OCI-LY1 (cell line): ENCODE data around the gene HSF5.

Experiments
- H2AFZ ChIP-seq: fragments of 200-600 bp; sonication (generic), shearing (Covaris generic); 2 replicates; pipeline ENCODE4 v1.6.0; 2014; ENCODE audit warnings: antibody characterized with exemption, mild to moderate bottlenecking, low read length
- H3F3A ChIP-seq: fragments of 200-600 bp; sonication (generic), shearing (Covaris generic); 2 replicates; pipeline ENCODE4 v1.6.0; 2014; ENCODE audit warnings: mild to moderate bottlenecking, antibody characterized with exemption, low read length, moderate library complexity; ENCODE audit not compliant: insufficient read depth
- H3K27ac ChIP-seq: fragments of 200-600 bp; sonication (generic); 2 replicates; pipeline ENCODE4 v1.5.1; 2014; ENCODE audit warnings: low read length, mixed run types, mild to moderate bottlenecking, low read depth; ENCODE audit not compliant: poor library complexity, severe bottlenecking
- H3K27me3 ChIP-seq: fragments of 200-600 bp; sonication (generic); 2 replicates; pipeline ENCODE4 v1.6.0; 2014; ENCODE audit warnings: antibody characterized with exemption, mild to moderate bottlenecking, low read length, moderate library complexity; ENCODE audit not compliant: insufficient read depth
- H3K36me3 ChIP-seq: fragments of 200-600 bp; sonication (generic); 2 replicates; pipeline ENCODE4 v1.6.1; 2014; ENCODE audit warnings: mild to moderate bottlenecking, antibody characterized with exemption, low read length, moderate library complexity, mixed read lengths; ENCODE audit not compliant: insufficient read depth
- H3K4me1 ChIP-seq: fragments of 200-600 bp; sonication (generic); 2 replicates; pipeline ENCODE4 v1.5.1; 2014; ENCODE audit warnings: mild to moderate bottlenecking, low read length, moderate library complexity; ENCODE audit not compliant: insufficient read depth, severe bottlenecking
- H3K4me2 ChIP-seq: fragments of 200-600 bp; sonication (generic), shearing (Covaris generic); 2 replicates; pipeline ENCODE4 v1.6.1; 2014; ENCODE audit warnings: low read length
- H3K4me3 ChIP-seq: fragments of 200-600 bp; sonication (generic); 2 replicates; pipeline ENCODE4 v1.5.1; 2014; ENCODE audit warnings: low read length, low read depth, mild to moderate bottlenecking, mixed read lengths; ENCODE audit not compliant: poor library complexity, severe bottlenecking
- H3K79me2 ChIP-seq: fragments of 200-600 bp; shearing (Covaris generic); 2 replicates; pipeline ENCODE4 v1.6.1; 2016; ENCODE audit warnings: mixed run types, low read length, mixed read lengths; ENCODE audit not compliant: insufficient read depth
- H3K9ac ChIP-seq: fragments of 200-600 bp; sonication (generic), shearing (Covaris generic); 2 replicates; pipeline ENCODE4 v1.6.1; 2014; ENCODE audit warnings: mild to moderate bottlenecking, low read length, mixed read lengths
- H3K9me2 ChIP-seq: fragments of 200-600 bp; sonication (generic), shearing (Covaris generic); 2 replicates; pipeline ENCODE4 v1.6.1; 2014; ENCODE audit warnings: low read depth, mild to moderate bottlenecking, low read length, mixed read lengths
- H3K9me3 ChIP-seq: fragments of 200-600 bp; shearing (Covaris generic); 2 replicates; pipeline ENCODE4 v1.6.1; 2014; ENCODE audit warnings: low read length, mixed read lengths
- H4K20me1 ChIP-seq: fragments of 200-600 bp; sonication (generic), shearing (Covaris generic); 2 replicates; pipeline ENCODE4 v1.6.0; 2016; ENCODE audit warnings: mild to moderate bottlenecking, low read length; ENCODE audit not compliant: insufficient read depth
- EZH2 ChIP-seq: fragments of 200-600 bp; sonication (generic), shearing (Covaris generic); IDR thresholded peaks from 2 replicates; pipeline ENCODE4 v1.8.0; 2017; ENCODE audit warnings: borderline replicate concordance, mixed run types, mild to moderate bottlenecking, antibody characterized with exemption, low read length, moderate library complexity, mixed read lengths
- TF ChIP-seq, protein P1 (sequence below): fragments of 200-600 bp; sonication (generic), shearing (Covaris generic); IDR thresholded peaks from 2 replicates; pipeline ENCODE4 v1.5.1; 2017; ENCODE audit warnings: mild to moderate bottlenecking, antibody characterized with exemption, low read length, moderate library complexity, mixed read lengths

HSF5 gene

DNA sequence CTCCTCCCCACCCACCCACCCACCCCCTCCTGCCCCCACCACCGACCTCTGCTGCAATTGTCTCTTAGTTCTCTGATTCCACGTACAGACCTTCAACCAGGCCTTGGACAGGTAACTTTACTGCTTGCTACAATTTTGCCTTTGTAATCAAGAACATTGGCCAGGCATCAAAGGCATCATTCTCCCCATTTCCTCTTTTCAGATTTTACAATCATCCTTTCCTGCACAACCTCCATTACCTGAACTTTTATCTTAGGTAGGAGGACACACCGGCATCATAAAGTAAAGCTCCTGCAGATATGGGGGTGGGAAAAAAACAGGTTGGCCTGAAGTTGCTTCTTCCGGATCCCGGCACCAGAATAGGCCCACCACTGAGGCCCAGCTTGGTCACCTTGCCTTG is 110.5 kb downstream of the HSF5 start:
- no peak overlapping the region for H3K27ac ChIP-seq
- TF ChIP-seq EZH2 = no peak
- TF ChIP-seq, protein P1, sequence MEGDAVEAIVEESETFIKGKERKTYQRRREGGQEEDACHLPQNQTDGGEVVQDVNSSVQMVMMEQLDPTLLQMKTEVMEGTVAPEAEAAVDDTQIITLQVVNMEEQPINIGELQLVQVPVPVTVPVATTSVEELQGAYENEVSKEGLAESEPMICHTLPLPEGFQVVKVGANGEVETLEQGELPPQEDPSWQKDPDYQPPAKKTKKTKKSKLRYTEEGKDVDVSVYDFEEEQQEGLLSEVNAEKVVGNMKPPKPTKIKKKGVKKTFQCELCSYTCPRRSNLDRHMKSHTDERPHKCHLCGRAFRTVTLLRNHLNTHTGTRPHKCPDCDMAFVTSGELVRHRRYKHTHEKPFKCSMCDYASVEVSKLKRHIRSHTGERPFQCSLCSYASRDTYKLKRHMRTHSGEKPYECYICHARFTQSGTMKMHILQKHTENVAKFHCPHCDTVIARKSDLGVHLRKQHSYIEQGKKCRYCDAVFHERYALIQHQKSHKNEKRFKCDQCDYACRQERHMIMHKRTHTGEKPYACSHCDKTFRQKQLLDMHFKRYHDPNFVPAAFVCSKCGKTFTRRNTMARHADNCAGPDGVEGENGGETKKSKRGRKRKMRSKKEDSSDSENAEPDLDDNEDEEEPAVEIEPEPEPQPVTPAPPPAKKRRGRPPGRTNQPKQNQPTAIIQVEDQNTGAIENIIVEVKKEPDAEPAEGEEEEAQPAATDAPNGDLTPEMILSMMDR = no peak
- no peak overlapping the region for H2AFZ ChIP-seq

DNA sequence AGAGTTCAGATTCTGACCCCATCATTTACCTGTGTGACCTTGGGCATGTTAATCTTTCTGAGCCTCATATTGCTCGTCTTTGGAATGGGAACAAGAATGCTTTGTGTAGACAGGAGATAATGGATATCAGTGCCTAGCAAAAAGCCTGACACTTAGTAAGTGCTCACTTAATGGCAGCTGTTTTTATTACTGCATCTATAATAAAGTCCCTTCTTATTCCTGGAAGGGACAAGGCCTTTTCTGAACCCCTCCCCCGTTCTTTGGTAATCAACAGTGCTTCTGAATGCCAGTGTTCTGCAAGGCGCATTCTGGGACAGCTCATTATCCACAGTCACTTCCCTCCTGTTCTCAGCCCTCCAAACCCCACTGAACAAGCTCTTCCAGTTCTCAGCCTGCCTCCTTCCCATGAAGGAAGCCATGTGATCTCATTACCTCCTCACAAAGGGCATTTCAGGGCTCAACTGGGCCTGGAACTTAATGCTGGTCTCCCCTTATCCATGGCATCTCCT is 111.1 kb downstream of the HSF5 start:
- no peaks in the 10 kb centered on the region for H3F3A ChIP-seq
- H3K9ac ChIP-seq = no peak overlapping the region
- H3K4me2 ChIP-seq = no peak overlapping the region
- no peaks in the 10 kb centered on the region for H4K20me1 ChIP-seq
- H3K27ac ChIP-seq = no peak overlapping the region
- no peaks in the 10 kb centered on the region for H3K9me2 ChIP-seq
- TF ChIP-seq EZH2 = no peak
- TF ChIP-seq, protein P1 = no peak
- H2AFZ ChIP-seq = no peak overlapping the region
- H3K27me3 ChIP-seq = no peaks in the 10 kb centered on the region; the same call in none of the 2 replicates
- H3K36me3 ChIP-seq = no peaks in the 10 kb centered on the region; the same call in 1 of the 2 replicates
- no peak overlapping the region for H3K4me3 ChIP-seq
- no peaks in the 10 kb centered on the region for H3K9me3 ChIP-seq
- H3K79me2 ChIP-seq = no peaks in the 10 kb centered on the region
- no peaks in the 10 kb centered on the region for H3K4me1 ChIP-seq

More for the DNA sequence above, 110.5 kb downstream of the HSF5 start:
- Histone ChIP-seq H3F3A (no peaks in the 10 kb centered on the region), H3K36me3 (no peaks in the 10 kb centered on the region; the same call in 1 of the 2 replicates), H3K4me1 (no peaks in the 10 kb centered on the region), H3K4me2 (no peak overlapping the region), H3K4me3 (no peak overlapping the region), H3K9ac (no peak overlapping the region), H3K9me3 (no peaks in the 10 kb centered on the region), H3K9me2 (no peaks in the 10 kb centered on the region), H4K20me1 (no peaks in the 10 kb centered on the region), H3K27me3 (no peaks in the 10 kb centered on the region; the same call in none of the 2 replicates), H3K79me2 (no peaks in the 10 kb centered on the region)

DNA sequence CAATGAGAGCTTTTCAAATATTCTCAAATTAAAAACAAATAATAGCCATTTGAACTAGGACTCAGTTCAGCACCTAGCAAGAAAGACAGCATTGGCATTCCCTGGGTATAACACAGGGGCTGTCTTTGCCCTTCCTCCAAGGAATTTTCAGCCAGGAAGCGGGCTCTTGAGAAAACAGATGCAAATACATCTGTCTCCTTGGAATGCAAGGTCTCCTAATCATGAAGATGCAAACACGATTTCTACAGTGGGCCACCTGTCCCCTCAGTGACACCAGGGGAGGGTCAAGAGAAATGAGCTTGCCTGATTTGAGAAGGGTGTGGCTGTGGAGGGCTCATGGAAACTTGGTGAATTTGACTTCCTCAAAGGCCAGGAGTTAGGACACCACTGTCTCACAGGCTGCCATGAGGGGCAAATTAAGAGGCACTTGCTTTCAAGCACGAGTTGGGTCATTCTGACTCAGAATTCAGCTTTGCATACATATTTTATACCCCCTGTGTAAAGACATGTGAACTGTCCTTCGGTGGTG is 111.7 kb downstream of the HSF5 start:
- H3K4me3 ChIP-seq = no peak overlapping the region
- H3K27ac ChIP-seq = no peak overlapping the region
- H3K36me3 ChIP-seq = no peaks in the 10 kb centered on the region; the same call in 1 of the 2 replicates
- no peaks in the 10 kb centered on the region; the same call in none of the 2 replicates for H3K27me3 ChIP-seq
- H3K4me1 ChIP-seq = no peaks in the 10 kb centered on the region
- no peaks in the 10 kb centered on the region for H3F3A ChIP-seq
- no peak overlapping the region for H3K4me2 ChIP-seq
- H3K9me2 ChIP-seq = no peaks in the 10 kb centered on the region
- no peak overlapping the region for H2AFZ ChIP-seq
- H3K9ac ChIP-seq = no peak overlapping the region
- no peaks in the 10 kb centered on the region for H3K9me3 ChIP-seq
- no peaks in the 10 kb centered on the region for H3K79me2 ChIP-seq
- H4K20me1 ChIP-seq = no peaks in the 10 kb centered on the region
- TF ChIP-seq, protein P1 = no peak
- TF ChIP-seq EZH2 = no peak
